Measurements from ENCODE around the gene CDC42SE2.

CDC42SE2 gene

GRCh38 chr5:131386779-131387178 lies 122.9 kb downstream of the CDC42SE2 start:
- Histone ChIP-seq H4K20me1 (ENCODE audit: insufficient read depth, low read length, poor library complexity, severe bottlenecking) (peaks cover 9% of the 10 kb centered on the region), H3K79me2 (ENCODE audit: insufficient read depth, low read length) (peaks cover 20% of the 10 kb centered on the region), H3K4me1 (ENCODE audit: insufficient read depth, low read length, poor library complexity, severe bottlenecking) (peaks cover 10% of the 10 kb centered on the region), H3K27me3 (ENCODE audit: insufficient read depth, low read length, poor library complexity, severe bottlenecking) (no peaks in the 10 kb centered on the region), H3K4me2 (ENCODE audit: low read depth, low read length, poor library complexity, severe bottlenecking) (no peak overlapping the region), H3F3A (ENCODE audit: low read depth) (no peaks in the 10 kb centered on the region), H3K9me2 (replicated peaks; ENCODE audit: low read depth, low read length) (no peaks in the 10 kb centered on the region), H2AFZ (ENCODE audit: low read length) (no peak overlapping the region), H3K36me3 (ENCODE audit: insufficient read depth, low read length) (peaks cover 28% of the 10 kb centered on the region; the same call in 1 of the 2 replicates), H3K9me3 (ENCODE audit: insufficient read depth, low read depth, low read length) (no peaks in the 10 kb centered on the region), H3K9ac (ENCODE audit: low read depth, low read length, poor library complexity, severe bottlenecking) (no peak overlapping the region), H3K4me3 (ENCODE audit: low read length, poor library complexity, severe bottlenecking) (no peak overlapping the region)
- TF ChIP-seq EZH2phosphoT487 (IDR thresholded peaks at IDR 0.05; ENCODE audit: borderline replicate concordance): no peak
- TF ChIP-seq, protein P1, sequence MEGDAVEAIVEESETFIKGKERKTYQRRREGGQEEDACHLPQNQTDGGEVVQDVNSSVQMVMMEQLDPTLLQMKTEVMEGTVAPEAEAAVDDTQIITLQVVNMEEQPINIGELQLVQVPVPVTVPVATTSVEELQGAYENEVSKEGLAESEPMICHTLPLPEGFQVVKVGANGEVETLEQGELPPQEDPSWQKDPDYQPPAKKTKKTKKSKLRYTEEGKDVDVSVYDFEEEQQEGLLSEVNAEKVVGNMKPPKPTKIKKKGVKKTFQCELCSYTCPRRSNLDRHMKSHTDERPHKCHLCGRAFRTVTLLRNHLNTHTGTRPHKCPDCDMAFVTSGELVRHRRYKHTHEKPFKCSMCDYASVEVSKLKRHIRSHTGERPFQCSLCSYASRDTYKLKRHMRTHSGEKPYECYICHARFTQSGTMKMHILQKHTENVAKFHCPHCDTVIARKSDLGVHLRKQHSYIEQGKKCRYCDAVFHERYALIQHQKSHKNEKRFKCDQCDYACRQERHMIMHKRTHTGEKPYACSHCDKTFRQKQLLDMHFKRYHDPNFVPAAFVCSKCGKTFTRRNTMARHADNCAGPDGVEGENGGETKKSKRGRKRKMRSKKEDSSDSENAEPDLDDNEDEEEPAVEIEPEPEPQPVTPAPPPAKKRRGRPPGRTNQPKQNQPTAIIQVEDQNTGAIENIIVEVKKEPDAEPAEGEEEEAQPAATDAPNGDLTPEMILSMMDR (conservative IDR thresholded peaks at IDR 0.05; ENCODE audit: low read length): no peak

DNA sequence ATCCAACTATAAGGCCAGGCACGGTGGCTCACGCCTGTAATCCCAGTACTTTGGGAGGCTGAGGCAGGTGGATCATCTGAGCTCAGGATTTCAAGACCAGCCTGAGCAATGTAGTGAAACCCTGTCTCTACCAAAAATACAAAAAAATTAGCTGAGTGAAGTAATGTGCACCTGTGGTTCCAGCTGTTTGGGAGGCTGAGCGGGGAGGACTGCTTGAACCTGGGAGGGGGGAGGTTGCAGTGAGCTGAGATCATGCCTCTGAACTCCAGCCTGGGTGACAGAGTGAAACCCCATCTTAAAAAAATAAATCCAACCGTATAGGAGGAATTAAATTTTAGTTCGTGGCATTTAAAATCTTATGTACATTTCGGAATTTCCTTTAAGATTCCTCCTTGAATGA lies 123.4 kb downstream of the CDC42SE2 start:
- H3F3A ChIP-seq (ENCODE audit: low read depth): no peaks in the 10 kb centered on the region
- H3K9me2 ChIP-seq (replicated peaks; ENCODE audit: low read depth, low read length): no peaks in the 10 kb centered on the region
- peaks cover 4% of the 10 kb centered on the region for H4K20me1 ChIP-seq (ENCODE audit: insufficient read depth, low read length, poor library complexity, severe bottlenecking)
- H3K36me3 ChIP-seq (ENCODE audit: insufficient read depth, low read length): peaks cover 33% of the 10 kb centered on the region; the same call in 1 of the 2 replicates
- TF ChIP-seq, protein P1 (conservative IDR thresholded peaks at IDR 0.05; ENCODE audit: low read length): no peak
- no peak for TF ChIP-seq EZH2phosphoT487 (IDR thresholded peaks at IDR 0.05; ENCODE audit: borderline replicate concordance)
- H3K9ac ChIP-seq (ENCODE audit: low read depth, low read length, poor library complexity, severe bottlenecking): no peak overlapping the region
- H3K27me3 ChIP-seq (ENCODE audit: insufficient read depth, low read length, poor library complexity, severe bottlenecking): no peaks in the 10 kb centered on the region
- H3K4me2 ChIP-seq (ENCODE audit: low read depth, low read length, poor library complexity, severe bottlenecking): no peak overlapping the region
- H3K9me3 ChIP-seq (ENCODE audit: insufficient read depth, low read depth, low read length): no peaks in the 10 kb centered on the region
- peaks cover 18% of the 10 kb centered on the region for H3K79me2 ChIP-seq (ENCODE audit: insufficient read depth, low read length)
- no peak overlapping the region for H2AFZ ChIP-seq (ENCODE audit: low read length)
- H3K4me1 ChIP-seq (ENCODE audit: insufficient read depth, low read length, poor library complexity, severe bottlenecking): peaks cover 10% of the 10 kb centered on the region
- no peak overlapping the region for H3K4me3 ChIP-seq (ENCODE audit: low read length, poor library complexity, severe bottlenecking)

DNA sequence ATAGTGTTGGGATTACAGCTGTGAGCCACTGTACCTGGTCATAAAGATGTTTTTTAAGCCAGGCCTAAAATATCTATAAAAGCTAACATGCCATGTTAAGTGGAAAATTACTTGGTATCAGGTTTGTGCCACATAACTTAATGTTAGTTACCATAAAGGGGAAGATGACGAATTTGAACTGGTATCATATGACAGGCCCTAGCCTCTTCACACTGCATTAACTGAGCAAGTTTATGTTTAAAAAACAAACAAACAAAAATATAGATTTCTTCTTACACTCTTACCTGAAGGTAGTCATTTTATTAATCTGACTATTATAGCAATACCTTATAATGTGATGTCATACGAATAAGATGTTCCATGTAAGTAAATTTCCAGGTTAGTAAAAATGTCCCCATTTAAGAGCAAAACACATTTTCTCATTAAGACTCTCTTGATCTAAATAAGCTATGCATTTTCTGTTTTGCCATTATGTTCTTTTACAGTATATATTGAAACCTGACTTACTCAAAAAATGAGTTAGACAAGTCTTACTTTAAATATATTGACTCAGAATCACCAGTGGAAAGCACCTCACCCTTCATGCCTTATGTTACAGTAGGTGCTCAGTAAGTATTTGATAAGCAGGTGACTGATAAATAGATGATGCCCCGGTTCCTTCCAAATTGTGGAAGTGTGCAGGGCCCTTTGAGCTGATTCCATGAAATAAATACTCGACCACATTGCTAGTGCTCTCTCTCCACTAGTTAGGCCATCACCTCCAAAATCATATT lies 125.4 kb downstream of the CDC42SE2 start:
- no peak overlapping the region for H3K9ac ChIP-seq (ENCODE audit: low read depth, low read length, poor library complexity, severe bottlenecking)
- H3K79me2 ChIP-seq (ENCODE audit: insufficient read depth, low read length): peaks cover 4% of the 10 kb centered on the region
- H4K20me1 ChIP-seq (ENCODE audit: insufficient read depth, low read length, poor library complexity, severe bottlenecking): no peaks in the 10 kb centered on the region
- no peaks in the 10 kb centered on the region for H3K27me3 ChIP-seq (ENCODE audit: insufficient read depth, low read length, poor library complexity, severe bottlenecking)
- H2AFZ ChIP-seq (ENCODE audit: low read length): no peak overlapping the region
- H3K4me1 ChIP-seq (ENCODE audit: insufficient read depth, low read length, poor library complexity, severe bottlenecking): no peaks in the 10 kb centered on the region
- no peaks in the 10 kb centered on the region for H3K9me3 ChIP-seq (ENCODE audit: insufficient read depth, low read depth, low read length)
- H3F3A ChIP-seq (ENCODE audit: low read depth): no peaks in the 10 kb centered on the region
- H3K4me2 ChIP-seq (ENCODE audit: low read depth, low read length, poor library complexity, severe bottlenecking): no peak overlapping the region
- TF ChIP-seq, protein P1 (conservative IDR thresholded peaks at IDR 0.05; ENCODE audit: low read length): no peak
- no peak for TF ChIP-seq EZH2phosphoT487 (IDR thresholded peaks at IDR 0.05; ENCODE audit: borderline replicate concordance)
- H3K36me3 ChIP-seq (ENCODE audit: insufficient read depth, low read length): peaks cover 53% of the 10 kb centered on the region; the same call in 1 of the 2 replicates
- no peak overlapping the region for H3K4me3 ChIP-seq (ENCODE audit: low read length, poor library complexity, severe bottlenecking)
- no peaks in the 10 kb centered on the region for H3K9me2 ChIP-seq (replicated peaks; ENCODE audit: low read depth, low read length)

Data from Loucy (cell line).